Measurements from ENCODE around the gene SMARCC1.

Gene SMARCC1

DNA sequence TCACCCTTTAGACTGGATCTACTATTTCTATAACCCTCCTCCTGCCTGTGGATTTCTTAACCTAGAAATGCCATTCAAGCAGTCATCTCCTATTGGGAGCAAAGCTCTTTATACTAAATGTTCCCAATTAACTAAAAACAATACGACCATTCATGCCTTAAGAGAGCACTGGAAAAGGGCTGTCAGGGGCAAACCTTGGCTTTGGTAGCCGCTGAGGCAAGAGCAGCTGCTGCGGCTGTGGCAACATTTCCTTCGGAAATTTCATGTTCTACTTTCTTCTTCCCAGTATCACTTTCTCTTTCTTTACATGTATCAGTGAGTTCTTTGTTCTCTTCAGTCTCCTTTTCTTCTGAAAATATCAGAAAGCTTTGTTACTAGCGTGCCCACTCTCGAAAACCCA, 146.7 kb downstream of the SMARCC1 start:
- no peak for DNase-seq (ENCODE audit: low spot score)

DNA sequence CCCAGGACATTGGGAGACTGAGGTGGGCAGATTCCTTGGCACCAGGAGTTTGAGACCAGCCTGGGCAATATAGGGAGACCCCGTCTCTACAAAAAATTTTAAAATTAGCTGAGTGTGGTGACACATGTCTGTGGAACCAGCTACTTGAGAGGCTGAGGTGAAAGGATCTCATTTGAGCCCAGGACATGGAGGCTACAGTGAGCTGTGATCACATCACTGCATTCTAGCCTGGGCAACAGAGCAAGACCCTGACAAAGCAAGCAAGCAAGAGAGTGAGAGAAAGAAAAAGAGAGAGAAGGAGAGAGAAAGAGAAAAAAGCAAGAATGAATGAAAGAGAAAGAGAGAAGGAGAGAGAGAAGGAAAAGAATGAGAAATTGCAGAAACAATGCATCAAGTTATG, 150.9 kb downstream of the SMARCC1 start:
- DNase-seq (ENCODE audit: low spot score): no peak

DNA sequence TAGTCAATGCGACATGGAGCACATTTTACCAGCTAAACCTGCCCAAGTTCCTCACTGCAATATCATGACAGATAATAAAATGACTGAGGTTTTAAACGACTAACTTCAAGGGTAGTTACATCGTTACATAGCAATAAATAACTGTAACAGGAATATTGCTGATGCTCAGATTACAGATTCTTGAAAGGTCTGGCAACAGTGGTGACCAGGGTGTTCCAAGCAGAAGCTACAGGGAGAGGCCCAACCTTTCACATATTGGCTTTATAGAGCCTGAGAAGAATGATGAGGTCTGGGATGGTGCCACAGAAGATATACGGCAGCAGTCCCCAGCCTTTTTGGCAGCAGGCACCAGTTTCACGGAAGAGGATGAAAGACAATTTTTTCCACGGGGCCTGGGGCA, 151.9 kb downstream of the SMARCC1 start:
- no peak for DNase-seq (ENCODE audit: low spot score)

DNA sequence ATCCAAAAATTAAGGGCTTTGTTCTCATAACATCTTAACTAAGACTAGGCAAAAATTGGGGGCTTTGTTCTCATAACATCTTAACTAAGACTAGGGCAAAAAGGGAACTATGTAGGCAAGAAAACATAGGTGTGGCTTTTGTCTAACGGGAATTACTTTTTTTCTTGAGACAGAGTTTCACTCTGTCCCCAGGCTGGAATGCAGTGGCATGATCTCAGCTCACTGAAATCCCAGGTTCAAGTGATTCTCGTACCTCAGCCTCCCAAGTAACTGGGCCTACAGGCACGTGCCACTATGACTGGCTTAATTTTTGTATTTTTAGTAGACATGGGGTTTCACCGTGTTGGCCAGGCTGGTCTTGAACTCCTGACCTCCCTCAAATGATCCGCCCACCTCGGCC, 153.3 kb downstream of the SMARCC1 start:
- DNase-seq (ENCODE audit: low spot score): no peak

DNA sequence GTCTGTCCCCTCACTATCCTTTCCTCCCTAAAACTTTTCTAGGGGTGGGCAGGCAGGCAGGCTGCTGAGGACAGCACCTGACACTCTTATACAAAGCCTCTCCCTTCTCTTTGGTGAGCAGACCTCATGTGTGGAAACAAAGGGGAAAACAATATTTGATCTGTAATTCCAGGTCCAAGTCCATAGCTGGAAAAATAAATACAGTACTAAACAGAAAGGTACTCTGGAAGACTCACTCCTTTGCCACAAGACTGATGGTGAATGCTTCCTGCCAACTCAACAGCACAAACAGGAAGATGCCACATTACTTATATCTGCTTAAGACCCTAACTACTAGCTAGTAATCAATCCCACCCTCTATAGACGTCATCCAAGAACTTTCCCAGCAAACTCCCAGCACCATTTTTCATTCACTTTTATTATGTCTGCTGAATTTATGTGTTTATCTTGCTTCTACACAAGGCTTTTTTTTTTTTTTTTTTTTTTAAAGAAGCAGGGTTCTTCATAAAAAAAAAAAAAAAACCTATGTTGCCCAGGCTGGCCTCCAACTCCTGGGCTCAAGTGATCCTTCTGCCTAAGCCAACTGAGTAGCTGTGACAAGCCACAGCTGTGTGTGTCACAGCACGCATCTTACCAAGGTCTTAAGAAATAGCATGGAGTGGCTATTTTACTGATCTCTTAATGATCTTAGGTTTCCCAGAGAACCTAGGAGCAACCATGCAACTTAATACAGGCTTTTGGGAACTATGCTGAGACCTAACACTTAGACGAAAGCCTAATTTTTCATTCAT, 158.8 kb downstream of the SMARCC1 start:
- DNase-seq (ENCODE audit: low spot score): no peak

DNA sequence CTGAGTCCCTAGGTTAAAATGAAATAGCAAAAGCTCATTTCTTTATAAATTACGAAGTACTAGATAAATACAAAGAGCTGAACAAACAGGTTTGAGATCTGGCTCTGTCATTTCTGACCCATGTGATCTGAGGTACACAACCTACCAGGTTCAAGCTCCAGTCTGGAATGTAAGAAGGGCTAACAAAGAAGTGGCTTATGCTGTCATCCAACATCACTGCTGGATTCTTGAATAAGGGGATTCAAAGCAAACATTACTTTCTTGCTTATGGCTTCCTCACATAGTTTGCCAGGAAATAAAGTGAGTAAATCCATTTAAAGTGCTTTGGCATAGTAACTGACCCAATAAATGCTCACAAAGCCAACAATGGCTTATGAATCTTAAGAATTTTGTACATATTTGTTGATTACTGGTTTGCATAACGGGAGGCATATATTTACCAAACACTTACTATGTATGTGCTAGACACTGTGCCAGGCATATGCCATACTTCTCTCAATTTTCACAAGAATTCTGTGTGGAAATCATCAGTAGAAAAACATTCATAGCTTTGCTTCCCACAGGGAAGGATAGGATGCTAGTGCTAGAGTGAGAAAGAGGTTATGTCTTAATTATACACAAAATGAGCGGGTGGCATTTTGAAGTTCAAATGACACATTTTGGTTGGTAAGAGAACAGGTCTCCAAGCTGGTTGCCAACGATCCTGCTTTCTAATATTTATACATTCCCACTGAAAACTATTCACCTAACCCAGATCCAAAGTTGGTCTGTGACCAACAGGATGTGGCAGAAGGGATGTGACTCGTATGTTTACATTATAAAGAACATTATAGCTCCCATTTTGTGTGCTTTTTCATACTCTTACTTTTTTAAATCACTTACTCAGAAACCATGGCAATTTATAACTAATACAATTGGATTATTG, 164.3 kb downstream of the SMARCC1 start:
- no peak for DNase-seq (ENCODE audit: low spot score)

DNA sequence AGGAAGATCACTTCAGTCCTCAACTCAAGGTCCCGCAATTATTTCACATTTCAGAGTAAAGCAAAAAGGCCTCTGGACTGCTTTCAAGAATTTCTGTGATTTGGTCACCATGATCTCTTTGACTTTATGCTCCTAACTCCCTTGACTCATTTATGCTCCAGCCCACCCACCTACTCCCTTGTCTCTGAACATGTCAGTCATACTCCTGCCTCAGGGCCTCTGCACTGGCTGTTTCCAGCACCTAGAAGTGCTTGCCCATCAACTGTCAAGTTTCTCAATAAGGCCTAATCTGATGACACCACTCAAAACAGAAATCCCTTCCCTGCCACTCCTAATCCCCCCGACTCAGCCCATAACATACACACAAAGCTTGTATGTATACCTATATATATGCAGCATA, 166.9 kb downstream of the SMARCC1 start:
- DNase-seq (ENCODE audit: low spot score): no peak

DNA sequence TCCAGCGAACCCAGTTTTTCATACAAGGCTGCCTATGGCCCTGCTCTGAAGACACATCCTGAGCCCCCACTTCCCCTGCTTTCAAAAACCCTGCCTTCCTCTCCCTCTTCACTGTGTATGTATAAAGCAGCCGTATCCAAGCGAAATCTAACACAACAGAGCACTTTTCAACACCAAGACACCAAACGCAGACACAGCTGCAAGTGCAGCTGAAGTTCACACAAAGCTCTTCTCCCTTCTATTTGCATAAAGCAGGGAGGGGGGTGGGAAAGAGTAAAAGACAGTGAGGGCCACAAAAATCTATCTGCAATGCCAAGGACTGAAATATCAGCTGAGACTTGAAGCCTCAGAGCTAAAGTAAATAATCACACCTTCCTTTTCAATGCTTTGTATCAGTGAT, 168.0 kb downstream of the SMARCC1 start:
- DNase-seq (ENCODE audit: low spot score): no peak

DNA sequence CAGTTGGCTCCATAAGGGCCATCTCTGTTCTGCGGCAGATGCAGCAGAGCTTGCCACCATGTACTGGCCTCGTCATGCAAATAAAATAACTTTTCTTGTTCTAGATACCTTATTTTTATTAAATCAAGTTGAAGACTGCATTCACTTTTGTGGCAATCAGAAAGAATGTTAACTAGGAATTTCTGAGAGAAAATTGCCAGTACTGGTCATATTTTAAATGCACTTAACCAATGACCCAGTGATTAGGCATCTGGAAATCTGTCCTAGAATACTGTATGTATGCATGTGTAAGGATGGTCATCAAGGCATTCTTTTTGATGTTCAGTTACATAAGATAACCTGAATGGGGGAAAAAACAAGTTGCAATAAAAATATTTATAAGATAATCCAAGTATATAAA, 168.8 kb downstream of the SMARCC1 start:
- no peak for DNase-seq (ENCODE audit: low spot score)

DNA sequence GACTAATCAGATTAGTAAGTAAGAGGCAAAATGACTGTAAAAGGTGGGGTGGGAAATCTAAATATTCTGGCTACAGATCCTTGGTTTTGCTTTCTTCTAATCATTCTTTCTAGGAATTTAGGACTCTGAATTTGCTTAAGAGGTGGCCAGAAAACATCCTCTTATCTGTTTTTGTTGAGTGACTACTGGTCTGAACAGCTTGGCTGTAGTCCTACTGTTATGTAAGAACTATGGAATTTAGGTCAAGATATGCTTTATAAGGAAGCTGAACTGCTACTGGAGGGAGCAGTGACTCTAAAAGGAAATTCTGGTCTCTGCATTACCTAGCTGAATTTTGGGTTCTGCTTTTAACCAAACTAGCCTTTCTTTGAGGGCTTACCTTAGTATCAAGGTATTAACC, 169.5 kb downstream of the SMARCC1 start:
- DNase-seq (ENCODE audit: low spot score): peak; percentile 55

DNA sequence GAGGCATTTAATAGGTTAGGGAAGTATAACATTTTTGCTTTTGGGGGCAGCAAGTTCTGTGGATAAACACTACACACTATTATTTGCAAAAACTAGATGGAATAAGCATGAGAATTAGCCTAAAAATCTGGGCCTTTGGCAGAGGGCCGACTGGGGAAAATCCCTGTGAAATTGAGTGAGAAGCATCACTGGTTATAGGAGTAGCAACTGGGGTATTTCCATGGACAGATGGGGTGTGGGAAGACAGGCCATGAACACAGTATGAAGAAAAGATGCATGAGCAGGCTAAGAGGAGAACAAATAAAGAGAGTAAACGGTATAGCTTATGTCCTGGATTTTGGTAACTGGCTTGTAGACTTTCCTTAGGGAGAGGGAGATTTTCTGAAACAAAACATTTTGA, 170.1 kb downstream of the SMARCC1 start:
- DNase-seq (ENCODE audit: low spot score): no peak

DNA sequence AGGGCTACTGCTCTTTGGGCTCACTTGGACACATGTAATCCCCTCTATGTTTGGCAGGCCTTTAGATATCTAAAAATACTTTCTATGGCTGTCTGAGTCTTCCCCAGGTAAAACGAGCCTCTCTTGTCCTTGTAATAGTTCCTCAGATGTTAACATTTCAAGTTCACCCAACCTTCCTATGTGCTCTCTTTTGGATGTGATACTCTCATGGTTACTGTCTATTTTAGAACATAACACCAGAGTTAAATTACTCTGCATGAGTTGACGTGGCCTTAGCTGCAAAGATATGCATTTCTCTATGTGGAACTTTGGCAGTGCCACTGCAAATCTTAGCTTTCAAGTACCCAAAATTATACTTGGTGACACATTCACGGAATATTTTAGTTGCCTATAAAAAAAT, 171.1 kb downstream of the SMARCC1 start:
- DNase-seq (ENCODE audit: low spot score): no peak

DNA sequence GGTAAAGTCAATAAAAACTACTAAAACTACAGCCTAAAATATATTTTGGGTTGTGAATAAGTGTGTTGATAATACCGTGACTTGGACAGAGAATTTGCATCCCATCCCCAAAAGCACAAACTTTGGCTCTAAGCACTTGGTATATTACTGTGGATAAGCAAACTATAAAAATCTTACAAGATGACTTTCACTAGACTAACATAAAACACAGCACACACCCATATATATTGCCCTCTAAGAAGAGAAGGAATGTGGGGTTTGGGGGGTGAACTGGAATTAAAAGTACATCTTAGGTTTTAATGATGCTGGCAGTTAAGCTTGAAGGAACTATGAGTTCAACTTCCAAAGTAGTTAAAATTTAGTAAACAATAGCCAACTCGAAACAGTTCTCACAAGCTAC, 174.4 kb downstream of the SMARCC1 start:
- no peak for DNase-seq (ENCODE audit: low spot score)

DNA sequence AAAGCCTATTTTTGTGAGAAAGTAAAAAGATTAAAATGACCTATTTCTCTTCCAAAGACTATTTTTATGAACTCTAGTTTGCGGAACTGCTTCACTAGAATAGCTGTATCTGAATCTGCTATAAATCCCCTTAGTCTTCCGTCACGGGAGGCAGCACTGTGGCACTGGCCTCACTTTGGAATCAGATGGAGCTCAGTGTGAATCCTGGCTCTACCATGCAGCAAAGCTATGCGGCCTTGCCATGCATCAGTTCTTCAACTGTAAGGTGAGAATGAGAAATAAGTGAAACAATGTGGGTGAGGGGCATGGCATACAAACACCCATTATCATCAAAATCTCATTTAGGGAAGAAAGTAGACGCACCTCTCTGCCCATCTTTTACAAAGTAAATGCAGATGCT, 175.5 kb downstream of the SMARCC1 start:
- DNase-seq (ENCODE audit: low spot score): no peak

DNA sequence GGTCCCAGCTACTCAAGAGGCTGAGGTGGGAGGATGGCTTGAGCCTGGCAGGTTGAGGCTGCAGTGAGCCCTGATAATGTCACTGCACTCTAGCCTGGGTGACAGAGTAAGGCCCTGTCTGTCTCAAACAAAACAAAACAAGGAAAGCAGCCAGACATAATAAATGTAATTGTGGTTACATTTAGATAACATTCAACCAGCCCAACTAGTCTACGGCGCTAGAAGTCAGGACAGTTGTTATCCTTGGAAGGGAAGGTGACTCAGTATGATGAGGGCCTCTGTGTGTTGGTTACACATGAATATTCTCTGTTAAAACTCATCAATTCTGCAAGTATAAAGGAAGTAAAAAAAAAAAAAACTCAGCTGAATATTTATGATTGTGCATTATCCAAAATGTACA, 176.0 kb downstream of the SMARCC1 start:
- no peak for DNase-seq (ENCODE audit: low spot score)

DNA sequence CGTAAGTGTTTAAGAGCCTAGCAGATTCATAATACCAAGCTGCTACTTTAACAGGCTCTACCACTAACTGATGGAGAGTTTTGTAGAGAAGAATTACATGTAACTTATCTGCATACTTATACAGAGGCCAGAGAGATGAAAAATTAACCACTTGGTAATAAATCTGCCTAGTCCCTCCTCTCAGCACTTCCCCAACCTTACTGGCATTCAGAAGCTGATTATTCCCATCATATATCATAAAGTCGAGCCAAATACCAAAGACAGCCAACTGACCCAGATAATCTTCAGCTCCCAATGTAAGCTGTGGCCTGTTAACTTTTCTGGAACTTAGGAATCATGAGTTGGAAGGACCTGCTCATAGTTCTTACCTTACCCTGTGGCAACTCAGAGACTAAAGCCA, 177.5 kb downstream of the SMARCC1 start:
- DNase-seq (ENCODE audit: low spot score): no peak

DNA sequence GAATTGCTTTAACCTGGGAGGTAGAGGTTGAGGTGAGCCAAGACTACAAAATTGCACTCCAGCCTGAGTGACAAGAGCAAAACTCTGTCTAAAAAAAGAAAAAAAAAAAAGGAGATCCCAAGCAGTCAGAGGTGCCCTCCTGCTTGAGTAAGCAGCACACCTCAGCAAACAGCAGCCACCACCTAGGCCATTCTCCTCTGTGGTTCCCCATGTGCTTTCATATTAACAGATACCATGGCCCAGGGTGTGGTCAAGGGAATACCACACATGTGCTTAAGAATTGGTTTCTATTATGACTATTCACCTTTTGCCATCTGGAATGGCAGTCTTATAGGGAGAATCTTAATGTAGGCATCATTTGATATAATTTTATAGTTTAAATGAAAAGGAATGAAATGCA, 178.4 kb downstream of the SMARCC1 start:
- DNase-seq (ENCODE audit: low spot score): no peak

DNA sequence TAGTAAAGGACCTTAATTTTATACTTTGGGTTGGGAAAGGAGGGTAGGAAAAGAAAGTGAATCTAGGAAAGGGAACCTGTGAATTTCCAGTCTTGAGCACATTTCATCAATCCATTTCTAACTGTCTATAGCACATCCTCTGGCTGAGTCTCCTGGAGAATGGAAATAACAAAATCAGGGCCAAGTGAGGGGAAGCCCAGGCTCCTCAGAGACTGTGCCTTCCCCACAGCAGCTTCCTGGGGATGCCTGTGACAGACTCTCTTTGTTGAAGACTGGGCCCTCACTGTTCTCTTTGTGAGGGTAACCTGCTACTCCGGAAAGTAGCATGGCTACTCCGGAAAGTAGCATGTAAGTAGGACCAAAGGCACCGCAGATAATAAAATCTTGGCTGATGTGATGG, 180.4 kb downstream of the SMARCC1 start:
- DNase-seq (ENCODE audit: low spot score): no peak

DNA sequence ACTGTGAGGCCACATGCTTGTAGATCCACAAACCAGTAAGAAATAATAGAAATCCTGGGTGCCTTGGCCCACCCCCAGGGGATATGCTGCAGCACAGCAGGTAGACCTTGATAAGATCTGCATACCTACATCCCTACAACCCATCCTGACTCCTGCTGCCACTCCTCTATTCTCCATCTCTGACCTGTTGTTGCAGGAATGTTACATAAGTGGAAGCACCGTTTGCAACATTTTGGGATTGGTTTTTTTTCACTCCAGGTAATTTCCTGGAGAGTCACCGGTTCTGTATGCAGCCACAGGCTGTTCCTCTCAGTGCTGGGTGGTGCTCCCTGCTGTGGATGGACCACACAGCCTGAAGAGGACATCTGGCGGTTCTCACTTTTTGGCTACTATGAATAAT, 186.9 kb downstream of the SMARCC1 start:
- no peak for DNase-seq (ENCODE audit: low spot score)

DNA sequence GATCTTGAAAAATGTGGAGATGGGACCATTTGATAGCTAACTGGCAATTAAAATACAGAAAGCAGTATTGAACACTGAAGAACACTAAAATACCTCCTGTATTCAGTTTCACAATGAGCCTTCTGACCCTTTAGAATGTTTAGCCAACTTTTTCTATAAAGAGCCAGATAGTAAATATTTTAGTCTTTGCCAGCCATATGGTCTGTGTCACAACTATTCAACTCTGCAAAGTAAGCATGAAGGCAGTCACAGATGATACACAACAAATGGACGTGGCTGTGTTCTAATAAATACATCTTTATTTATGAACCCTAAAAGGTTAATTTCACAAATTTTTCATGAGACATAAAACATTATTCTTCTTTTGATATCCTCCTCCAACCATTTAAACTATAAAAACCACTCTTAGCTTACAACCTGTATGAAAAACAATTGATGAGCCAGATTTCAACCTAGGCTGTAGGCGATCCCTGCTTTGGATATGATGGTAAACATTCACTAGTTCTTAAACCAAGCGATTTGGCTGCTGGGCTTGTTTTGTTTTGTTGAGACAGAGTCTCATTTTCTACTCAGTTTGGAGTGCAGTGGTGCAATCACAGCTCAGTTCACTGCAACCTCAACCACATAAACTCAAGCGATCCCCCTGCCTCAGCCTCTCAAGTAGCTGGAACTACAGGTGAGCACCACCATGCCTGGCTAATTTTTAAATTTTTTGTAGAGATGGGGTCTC, 189.5 kb downstream of the SMARCC1 start:
- DNase-seq (ENCODE audit: low spot score): no peak

DNA sequence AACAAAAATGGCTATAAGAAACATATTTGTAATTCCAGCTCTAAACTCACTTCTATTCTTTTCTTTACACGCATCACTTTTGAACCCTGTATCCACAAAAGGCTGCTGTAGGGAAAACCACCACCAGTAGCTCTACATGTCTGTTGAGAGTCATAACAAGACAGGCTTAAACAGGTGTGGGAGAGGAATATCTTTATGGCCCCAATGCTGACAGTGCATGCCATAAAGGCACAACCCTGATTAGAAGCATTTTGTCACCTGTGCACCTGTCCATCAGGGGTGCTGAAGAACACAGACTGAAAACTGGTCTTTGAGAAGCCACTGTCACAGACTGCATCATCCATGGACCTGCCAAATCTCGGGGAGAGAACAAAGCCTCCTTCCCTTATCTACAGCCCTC, 191.5 kb downstream of the SMARCC1 start:
- DNase-seq (ENCODE audit: low spot score): no peak

DNA sequence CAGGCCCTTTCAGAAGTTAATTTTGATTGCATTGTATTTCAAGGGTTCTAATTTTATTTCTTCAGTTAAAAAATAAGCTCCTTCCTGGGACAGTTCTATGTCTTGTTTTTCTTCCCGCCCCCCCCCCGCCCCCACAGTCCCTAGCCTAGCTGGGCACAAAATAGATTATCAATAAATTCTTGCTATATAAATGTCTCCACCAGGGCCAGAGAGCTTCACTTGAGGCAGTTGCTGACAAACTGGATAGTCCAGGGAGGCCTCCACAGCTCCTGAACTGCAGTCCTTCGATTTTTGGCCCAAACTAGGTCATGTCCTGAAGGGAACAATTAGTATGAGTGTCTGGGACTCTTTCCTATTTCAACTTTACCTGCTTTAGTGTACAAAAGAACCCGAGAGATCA, 193.1 kb downstream of the SMARCC1 start:
- DNase-seq (ENCODE audit: low spot score): no peak

DNA sequence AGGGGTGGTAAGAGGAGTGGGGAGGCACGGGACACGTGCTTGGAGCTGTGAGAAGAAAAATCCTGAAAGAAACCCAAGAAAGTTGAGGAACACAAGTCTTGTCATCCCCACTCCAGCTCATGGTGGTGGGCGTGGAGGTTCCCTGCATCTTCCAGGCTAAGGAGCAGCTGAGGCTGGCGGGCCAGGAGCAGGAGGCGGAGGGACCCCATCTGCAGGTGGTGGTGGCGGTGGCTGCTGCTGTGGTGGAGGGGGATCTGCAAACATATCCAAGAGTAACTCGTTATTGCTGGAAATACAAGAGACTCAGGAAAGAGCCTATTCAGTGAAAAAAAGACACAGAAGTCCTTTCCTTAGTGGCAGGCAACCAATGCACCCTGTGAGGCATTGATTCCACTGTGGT, 193.6 kb downstream of the SMARCC1 start:
- DNase-seq (ENCODE audit: low spot score): no peak
